HG03571 (cell line): ENCODE measurements around the gene ANKFN1.

Experiments
- ATAC-seq: cut with Tn5 transposase; IDR thresholded peaks from one replicate; pipeline ENCODE4 v1.9.1; 2021; ENCODE audit not compliant: unreplicated experiment

The ANKFN1 gene

DNA sequence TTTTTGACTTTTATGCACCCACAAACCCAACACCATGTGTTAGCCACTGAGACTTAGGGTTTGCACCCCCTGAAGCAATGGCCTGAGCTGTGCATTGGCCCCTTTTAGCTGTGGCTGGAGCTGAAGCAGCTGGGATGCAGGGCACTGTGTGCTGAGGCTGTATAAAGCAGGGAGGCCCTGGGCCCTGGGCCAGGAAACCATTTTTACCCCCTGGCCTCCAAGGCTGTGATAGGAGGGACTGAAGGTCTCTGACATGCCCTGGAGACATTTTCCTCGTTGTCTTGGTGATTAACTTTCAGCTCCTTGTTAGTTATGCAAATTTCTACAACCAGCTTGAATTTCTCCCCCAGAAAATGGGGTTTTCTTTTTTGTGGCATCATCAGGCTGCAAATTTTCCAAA is 6.7 kb upstream of the ANKFN1 start:
- no peak for ATAC-seq

GRCh38 chr17:56148333-56148732 is 4.9 kb upstream of the ANKFN1 start:
- no peak for ATAC-seq

DNA sequence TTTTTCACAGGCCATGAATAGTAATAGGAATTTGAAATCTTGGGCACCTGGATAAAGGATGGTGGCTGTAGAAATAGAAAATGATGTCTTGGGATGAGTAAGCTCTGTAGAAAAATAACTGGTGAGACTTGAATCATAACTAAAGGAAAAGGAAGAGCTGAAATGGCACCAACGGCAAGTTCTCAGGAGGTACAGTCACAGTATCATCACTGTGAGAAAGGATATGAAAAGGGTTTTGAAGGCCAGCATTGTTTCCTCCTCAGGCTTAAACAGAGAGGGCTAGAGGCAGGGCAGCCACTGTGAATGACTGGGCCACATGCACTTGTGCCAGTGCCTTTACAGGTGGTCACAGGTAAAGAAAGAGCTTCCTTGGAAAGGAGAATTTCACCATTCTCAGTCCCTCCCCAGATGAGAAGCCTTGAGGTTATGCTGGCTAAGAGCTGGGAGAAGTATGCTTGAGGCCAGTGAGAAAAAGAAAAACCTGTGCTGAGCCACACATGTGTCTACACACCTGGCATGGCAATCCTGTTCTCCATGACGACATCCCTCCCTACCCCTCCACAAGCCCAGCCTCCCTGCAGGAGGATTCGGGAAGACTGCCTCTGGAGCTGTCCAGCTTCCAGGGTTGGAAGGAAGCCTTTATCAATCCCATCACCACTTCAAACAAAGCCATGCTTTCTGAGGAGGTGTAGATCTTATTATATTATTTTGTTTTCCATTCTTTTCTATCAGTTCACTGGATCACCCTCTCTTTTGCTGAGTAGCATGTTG is 3.8 kb upstream of the ANKFN1 start:
- ATAC-seq: no peak

- no peak for ATAC-seq
Measured at GRCh38 chr17:56150649-56151048, 2.6 kb upstream of the ANKFN1 start.

- no peak for ATAC-seq
Measured at GRCh38 chr17:56157845-56158244, 4.6 kb downstream of the ANKFN1 start.

GRCh38 chr17:56158344-56158743 is 5.1 kb downstream of the ANKFN1 start:
- no peak for ATAC-seq

GRCh38 chr17:56158915-56159825 is 5.9 kb downstream of the ANKFN1 start:
- ATAC-seq: no peak

DNA sequence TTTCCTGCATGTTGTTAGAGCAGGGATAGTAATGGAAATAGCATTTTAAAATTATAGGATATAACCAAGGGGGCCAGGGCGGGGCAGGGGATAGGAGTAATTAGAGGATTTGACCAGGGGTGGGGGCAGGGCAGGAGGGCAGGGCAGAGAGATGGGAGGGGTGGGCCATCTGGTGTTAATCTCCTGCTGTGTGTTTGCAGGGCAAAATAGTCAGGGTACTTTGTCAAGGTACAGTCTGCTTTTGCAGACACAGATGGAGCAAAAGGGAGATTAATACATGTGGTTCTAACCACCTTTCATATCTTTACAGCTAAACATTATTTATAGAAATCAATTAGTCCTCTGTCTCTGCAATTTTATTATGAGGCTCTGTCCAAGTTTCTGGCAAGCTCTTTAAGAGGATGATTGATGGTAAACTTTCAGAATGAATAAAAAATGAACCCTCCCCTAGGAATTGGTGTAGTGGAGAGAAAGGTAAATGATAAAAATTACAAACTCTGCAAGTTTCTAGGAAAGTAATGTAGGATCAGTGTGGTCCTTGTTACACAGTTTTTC is 6.6 kb downstream of the ANKFN1 start:
- no peak for ATAC-seq

- no peak for ATAC-seq
Measured at GRCh38 chr17:56160422-56160821, 7.1 kb downstream of the ANKFN1 start.

DNA sequence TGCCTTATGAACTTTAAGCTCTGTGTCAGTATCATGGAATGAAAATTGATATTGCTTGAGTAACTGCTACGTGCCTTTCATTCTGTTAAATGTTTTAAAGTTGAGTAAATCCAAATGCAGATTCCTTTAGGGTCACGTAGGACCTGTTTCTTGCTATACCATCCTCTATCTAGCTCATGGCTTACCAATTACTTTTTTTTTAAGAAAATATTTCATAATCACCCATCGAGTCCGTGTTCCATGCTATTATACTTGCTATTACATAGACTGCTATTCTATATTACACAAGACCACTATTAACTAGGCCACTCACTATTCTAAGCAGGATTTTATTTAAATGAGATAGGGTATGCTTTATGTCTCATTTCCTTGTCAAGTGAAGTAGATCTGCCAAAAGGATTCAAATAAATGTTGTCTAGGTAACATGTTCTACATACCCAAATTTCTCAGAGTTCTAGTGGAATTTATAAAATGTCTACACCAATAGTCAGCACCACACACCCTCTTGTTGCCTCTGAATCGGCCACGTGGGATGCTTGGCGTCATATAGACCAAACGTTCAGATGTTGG is 11.9 kb downstream of the ANKFN1 start:
- no peak for ATAC-seq

GRCh38 chr17:56167491-56167890 is 14.2 kb downstream of the ANKFN1 start:
- no peak for ATAC-seq

- ATAC-seq: no peak
Measured at GRCh38 chr17:56169621-56170020, 16.3 kb downstream of the ANKFN1 start.

- no peak for ATAC-seq
Measured at GRCh38 chr17:56171186-56171959, 18.1 kb downstream of the ANKFN1 start.

- no peak for ATAC-seq
Measured at GRCh38 chr17:56172517-56172982, 19.3 kb downstream of the ANKFN1 start.

DNA sequence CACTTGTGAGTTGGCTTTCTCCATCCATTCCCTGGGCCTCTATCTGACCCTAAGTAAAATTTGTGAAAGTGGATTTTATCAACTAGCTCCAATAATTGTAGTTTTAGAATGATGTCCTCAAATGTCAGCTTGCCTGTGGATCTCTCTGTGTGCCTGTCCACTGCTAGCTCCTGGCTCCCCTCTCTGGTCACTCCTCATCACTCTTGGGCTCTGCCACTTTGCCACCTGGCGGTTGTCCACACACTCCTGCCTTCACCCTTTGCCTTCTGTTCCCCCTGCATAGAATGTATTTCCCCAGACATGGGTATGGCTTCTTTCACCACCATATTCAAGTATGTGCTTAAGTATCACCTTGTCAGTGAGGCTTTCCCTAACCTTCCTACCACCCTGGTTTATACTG is 19.8 kb downstream of the ANKFN1 start:
- no peak for ATAC-seq

GRCh38 chr17:56173958-56174835 is 20.9 kb downstream of the ANKFN1 start:
- no peak for ATAC-seq

- no peak for ATAC-seq
Measured at GRCh38 chr17:56175299-56175955, 22.2 kb downstream of the ANKFN1 start.

- ATAC-seq: no peak
Measured at GRCh38 chr17:56176091-56176490, 22.8 kb downstream of the ANKFN1 start.

- ATAC-seq: no peak
Measured at GRCh38 chr17:56177361-56177760, 24.1 kb downstream of the ANKFN1 start.
